ENCODE measurements around the gene PAK1. TPM values are rescaled to one million over a fixed set of nuclear protein-coding genes. Genes with fewer than 3 reads are reported as not detected.
"Not testable (repeated sequence)": the region's sequence is repeated elsewhere in the genome, so short reads cannot be mapped to it uniquely, and the experiment has no call there.

The PAK1 gene
- total RNA-seq, 1 donor, result 69.1 TPM

- no peak overlapping the region for H3K4me3 ChIP-seq (ENCODE audit: low read depth, low read length)
- TF ChIP-seq CTCF (IDR thresholded peaks at IDR 0.05; ENCODE audit: insufficient read depth, low read depth, low read length), result no peak
- DNase-seq (ENCODE audit: low read depth), result no peak
Observed at GRCh38 chr11:77396911-77397310, 77.0 kb downstream of the PAK1 start.

- TF ChIP-seq CTCF (IDR thresholded peaks at IDR 0.05; ENCODE audit: insufficient read depth, low read depth, low read length), result no peak
- no peak for DNase-seq (ENCODE audit: low read depth)
- no peak overlapping the region for H3K4me3 ChIP-seq (ENCODE audit: low read depth, low read length)
Observed at GRCh38 chr11:77396305-77396704, 77.6 kb downstream of the PAK1 start.

GRCh38 chr11:77395460-77396173 lies 78.3 kb downstream of the PAK1 start:
- no peak for TF ChIP-seq CTCF (IDR thresholded peaks at IDR 0.05; ENCODE audit: insufficient read depth, low read depth, low read length)
- no peak overlapping the region for H3K4me3 ChIP-seq (ENCODE audit: low read depth, low read length)
- no peak for DNase-seq (ENCODE audit: low read depth)

- H3K4me3 ChIP-seq (ENCODE audit: low read depth, low read length), result no peak overlapping the region
- TF ChIP-seq CTCF (IDR thresholded peaks at IDR 0.05; ENCODE audit: insufficient read depth, low read depth, low read length), result no peak
- DNase-seq (ENCODE audit: low read depth), result no peak
Observed at GRCh38 chr11:77392842-77393241, 81.1 kb downstream of the PAK1 start.

GRCh38 chr11:77387701-77388100 lies 86.2 kb downstream of the PAK1 start:
- no peak overlapping the region for H3K4me3 ChIP-seq (ENCODE audit: low read depth, low read length)
- no peak for TF ChIP-seq CTCF (IDR thresholded peaks at IDR 0.05; ENCODE audit: insufficient read depth, low read depth, low read length)
- no peak for DNase-seq (ENCODE audit: low read depth)

- no peak for TF ChIP-seq CTCF (IDR thresholded peaks at IDR 0.05; ENCODE audit: insufficient read depth, low read depth, low read length)
- no peak for DNase-seq (ENCODE audit: low read depth)
- H3K4me3 ChIP-seq (ENCODE audit: low read depth, low read length), result no peak overlapping the region
Observed at GRCh38 chr11:77386178-77386577, 87.7 kb downstream of the PAK1 start.

- H3K4me3 ChIP-seq (ENCODE audit: low read depth, low read length); DNase-seq (ENCODE audit: low read depth): not testable (repeated sequence)
Observed at GRCh38 chr11:77385255-77385771, 88.6 kb downstream of the PAK1 start.
